HG02759 (cell line): ENCODE data around the gene GPR160.
"Not testable (repeated sequence)": the region's sequence is repeated elsewhere in the genome, so short reads cannot be mapped to it uniquely, and the experiment has no call there.

Experiments used
- ATAC-seq: cut with Tn5 transposase; IDR thresholded peaks from one replicate; pipeline ENCODE4 v1.9.1; 2021; ENCODE audit warnings: mild to moderate bottlenecking, moderate library complexity; ENCODE audit not compliant: unreplicated experiment

Gene GPR160

DNA sequence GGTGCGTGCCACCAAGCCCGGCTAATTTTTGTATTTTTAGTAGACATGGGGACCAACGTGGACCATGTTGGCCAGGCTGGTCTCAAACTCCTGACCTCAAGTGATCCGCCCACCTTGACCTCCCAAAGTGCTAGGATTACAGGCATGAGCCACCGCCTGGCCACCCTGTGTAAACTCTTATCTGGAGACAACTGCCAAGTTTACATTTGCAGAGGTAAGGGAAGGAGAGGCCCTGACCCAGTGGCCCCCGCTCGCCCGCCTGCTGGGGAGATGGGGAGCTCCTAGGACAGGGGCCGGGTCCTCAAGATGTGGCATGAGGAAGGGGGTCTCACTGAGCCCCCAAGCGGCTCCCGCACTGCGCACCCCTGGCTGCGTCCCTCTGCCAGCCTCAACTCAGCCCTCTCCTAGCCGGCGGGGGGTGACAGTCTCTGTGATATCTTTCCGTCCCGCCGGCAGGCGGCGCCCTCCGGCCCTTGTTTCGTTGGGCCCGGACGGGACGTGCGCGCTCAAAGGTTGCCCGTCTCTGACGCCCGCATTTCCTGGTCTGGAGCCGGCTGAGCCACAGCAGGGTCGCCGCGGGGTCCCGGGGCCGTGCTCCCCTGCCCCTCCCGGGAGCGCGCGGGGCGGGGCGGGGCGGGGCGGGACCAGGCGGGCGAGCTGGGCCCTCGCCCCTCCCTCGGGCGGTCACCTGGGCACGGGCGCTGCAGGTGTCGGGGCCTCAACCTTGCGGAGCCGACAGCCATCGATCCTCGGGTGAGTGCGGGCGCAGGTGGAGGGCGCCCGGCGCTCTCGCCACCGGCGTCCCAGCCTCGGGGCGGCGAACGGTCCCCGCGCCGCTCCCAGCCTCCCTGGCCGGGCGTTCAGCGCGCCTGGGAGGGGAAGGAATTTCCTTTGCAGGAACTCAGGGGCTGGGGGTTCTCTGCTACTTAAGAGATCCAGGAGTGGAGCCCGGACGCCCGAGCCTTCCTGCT is at the start of gene GPR160:
GPR160 (plus strand) TSS at position 533 of the 971 bp plus-strand sequence. CDS start 45,978 bp downstream, outside the sequence.
- ATAC-seq: peak; percentile 92

DNA sequence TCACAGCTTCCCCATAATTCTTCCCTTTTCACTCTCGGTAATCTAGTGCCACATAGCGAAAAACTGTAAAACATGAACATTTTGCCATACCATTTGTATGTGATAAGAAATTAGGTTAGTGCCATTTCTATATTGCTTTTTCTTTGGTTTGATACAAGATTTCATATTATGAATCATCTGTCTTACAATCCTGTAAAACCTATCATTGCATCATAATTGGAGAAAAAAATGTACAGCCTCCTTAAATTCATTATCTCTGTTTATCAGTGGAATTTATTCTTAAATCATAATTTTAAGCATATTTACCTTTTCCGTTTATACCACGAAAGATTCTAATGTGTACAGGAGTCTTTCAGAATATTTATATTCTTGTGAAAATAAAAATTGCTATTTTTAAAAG is 47.4 kb upstream of the GPR160 start:
- ATAC-seq: no peak

GRCh38 chr3:169992156-169992555 is 45.6 kb upstream of the GPR160 start:
- no peak for ATAC-seq

DNA sequence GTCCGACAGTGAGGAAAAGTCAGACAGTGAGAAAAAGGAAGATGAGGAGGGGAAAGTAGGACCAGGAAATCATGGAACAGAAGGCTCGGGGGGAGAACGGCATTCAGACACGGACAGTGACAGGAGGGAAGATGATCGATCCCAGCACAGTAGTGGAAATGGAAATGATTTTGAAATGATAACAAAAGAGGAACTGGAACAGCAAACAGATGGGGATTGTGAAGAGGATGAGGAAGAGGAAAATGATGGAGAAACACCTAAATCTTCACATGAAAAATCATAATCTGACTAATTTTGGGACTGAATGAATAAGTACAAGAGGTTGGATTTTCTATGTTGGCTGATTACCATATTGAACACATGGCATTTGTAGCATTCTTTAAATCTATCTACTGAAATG is 45.0 kb upstream of the GPR160 start:
- ATAC-seq: no peak

DNA sequence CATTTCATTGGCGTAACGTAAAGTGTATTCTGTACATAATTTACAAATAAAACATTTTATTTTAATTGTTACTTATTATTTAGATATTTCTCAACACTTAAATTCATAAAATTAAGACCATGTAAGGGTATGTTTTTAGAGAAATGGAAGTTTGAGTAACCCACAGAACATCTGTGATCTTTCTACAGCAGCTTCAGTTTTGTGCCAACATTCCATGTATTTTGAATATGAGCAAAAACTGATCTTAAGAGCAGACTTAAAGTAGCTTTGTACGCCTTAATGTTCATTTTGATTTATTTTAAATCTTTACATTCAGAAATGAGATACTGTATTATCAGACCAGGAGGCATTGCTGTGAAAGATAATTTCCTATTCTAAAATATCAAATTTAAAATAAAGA is 44.0 kb upstream of the GPR160 start:
- no peak for ATAC-seq

DNA sequence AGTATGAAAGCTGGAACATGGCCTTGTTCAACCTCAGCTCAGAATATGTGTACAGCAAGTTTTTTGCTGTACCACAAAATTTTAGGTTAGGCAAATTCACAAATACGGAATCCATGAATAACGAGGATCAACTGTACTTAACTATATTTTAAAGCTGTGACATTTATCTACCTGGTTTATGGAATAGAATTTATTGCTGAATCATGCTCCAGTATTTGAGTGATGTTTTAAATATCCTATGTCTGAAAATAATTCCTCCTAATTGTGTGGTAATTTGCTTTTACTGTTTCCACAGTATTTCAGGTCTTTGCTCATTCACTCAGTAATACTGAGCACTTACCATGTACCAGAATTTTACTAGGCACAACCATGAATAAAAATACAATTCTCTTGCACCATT is 41.7 kb upstream of the GPR160 start:
- no peak for ATAC-seq

DNA sequence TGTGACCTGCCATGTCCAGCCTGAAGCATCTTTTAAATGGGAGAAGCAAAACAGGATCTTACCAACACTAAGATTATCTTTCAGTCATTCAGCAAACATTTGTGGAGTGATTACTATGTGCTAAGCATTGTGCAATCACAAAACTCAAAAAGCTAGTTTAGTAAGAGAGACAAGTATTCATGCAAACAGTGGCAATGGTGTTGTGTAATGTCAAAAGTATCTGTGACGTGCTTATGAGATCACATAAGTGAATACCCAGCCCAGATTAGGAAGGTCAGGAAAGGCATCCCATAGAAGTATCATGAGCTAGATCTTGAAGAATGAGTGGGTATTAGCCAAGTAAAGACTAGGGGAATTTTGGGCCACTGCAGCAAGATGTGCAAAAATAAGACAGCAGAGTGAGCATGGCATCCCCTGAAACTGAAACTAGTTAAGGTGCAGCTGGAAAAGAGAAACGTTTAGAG is 39.1 kb upstream of the GPR160 start:
- peak; percentile 51 for ATAC-seq

GRCh38 chr3:169999433-169999832 is 38.4 kb upstream of the GPR160 start:
- peak; percentile 91 for ATAC-seq

GRCh38 chr3:170000051-170000450 is 37.7 kb upstream of the GPR160 start:
- no peak for ATAC-seq

GRCh38 chr3:170002231-170002630 is 35.6 kb upstream of the GPR160 start:
- no peak for ATAC-seq

- no peak for ATAC-seq
Measured at GRCh38 chr3:170002879-170003278, 34.9 kb upstream of the GPR160 start.

- no peak for ATAC-seq
Measured at GRCh38 chr3:170003881-170004356, 33.9 kb upstream of the GPR160 start.

DNA sequence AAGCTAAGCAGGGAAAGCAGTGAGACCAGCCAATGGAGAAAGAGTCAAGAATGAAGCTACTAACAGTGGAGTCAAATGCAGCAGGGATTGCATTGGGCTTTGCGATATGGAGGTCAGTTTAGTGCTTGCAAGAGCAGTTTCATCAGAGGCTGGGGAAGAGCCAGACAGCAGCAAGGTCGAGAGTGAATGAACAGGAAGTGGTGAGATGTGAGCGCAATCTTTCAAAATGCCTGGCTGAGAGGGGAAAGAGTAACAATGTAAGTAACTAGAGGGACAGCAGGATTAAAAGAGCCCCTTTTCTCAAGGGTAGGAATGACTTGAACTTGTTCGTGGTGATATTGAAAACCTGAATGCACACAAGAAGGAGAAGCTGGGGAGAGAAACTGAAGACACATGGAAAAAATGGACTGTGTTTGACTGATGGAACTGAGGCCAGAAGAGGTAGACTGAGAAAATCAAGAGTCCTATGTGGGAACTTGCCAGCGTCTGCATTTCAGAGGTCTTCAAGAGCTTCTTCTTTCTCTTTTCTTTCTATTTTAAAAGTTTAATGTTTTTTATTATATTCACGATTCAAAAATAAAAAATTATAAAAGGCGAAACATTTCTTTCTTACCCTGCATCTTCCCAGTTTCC is 30.6 kb upstream of the GPR160 start:
- ATAC-seq: peak; percentile 80

- peak; percentile 49 for ATAC-seq
Measured at GRCh38 chr3:170010498-170010897, 27.3 kb upstream of the GPR160 start.

- no peak for ATAC-seq
Measured at GRCh38 chr3:170012683-170013400, 25.0 kb upstream of the GPR160 start.

DNA sequence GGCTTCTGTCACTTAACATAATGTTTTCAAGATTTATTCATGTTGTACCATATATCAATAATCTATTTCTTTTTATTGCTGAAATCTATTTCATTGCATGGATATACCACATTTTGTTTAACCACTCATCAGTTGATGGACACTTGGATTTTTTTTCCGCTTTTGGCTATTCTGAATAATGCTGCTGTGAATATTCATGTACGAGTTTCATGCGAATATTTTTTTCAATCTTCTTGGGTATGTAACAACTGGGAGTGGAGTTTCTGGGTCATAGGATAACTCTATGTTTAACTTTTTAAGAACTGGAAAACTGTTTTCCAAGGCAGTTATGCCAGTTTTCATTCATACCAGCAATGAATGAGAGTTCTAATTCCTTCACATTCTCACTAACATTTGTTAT is 21.7 kb upstream of the GPR160 start:
- ATAC-seq: no peak

GRCh38 chr3:170019306-170019705 is 18.5 kb upstream of the GPR160 start:
- ATAC-seq: not testable (repeated sequence)

DNA sequence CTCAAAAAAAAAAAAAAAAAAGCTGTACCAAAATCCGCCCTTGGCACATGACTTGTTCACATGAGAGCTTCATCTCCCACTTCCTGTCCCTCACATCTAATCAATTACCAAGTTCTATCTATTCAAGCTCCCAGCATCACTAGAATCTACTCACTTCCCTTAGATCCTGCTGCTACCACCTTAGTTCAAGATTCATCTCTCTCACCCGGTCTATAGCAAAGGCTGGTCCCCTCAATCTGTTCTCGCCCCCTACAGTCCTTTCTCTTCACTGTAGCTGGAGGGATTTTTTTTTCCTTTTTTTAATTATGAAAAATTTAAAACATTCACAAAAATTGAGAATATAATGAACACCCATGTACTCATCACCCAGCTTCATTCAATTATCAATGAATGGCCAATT is 16.7 kb upstream of the GPR160 start:
- ATAC-seq: no peak

GRCh38 chr3:170022336-170022735 is 15.5 kb upstream of the GPR160 start:
- no peak for ATAC-seq

DNA sequence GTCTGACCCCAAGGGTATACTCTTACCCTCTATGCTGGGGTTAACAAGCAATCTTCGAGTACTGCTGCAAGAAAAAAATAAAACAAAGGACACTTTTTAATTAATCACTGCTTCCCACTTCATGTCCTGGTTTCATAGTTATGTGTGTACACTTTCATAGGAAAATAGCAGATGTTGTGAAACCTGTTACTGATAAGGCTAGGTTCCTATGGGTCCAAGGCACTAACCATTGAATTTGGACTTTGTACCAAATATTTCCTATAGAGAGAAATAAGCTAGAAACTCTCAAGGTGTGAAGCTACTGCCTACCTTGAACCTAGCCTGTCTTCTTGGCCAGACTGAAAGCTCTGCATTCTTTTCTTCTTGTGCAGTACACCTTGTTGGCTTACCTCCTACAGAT is 14.6 kb upstream of the GPR160 start:
- ATAC-seq: no peak

- ATAC-seq: no peak
Measured at GRCh38 chr3:170024581-170024980, 13.2 kb upstream of the GPR160 start.
